Measurements from ENCODE around the gene SLC2A13.

Gene SLC2A13

GRCh38 chr12:39807043-39807442, 298.8 kb downstream of the SLC2A13 start:
- DNase-seq: peak; percentile 50
- no peaks in the 10 kb centered on the region for H3K27me3 ChIP-seq (ENCODE audit: insufficient read depth, low read depth, severe bottlenecking)
- TF ChIP-seq CTCF (IDR thresholded peaks at IDR 0.05; ENCODE audit: low read depth, low read length): peak; percentile 59
- no peak overlapping the region for H3K27ac ChIP-seq
- H3K4me3 ChIP-seq (ENCODE audit: low read depth, low read length): no peak overlapping the region
- H3K9me3 ChIP-seq (ENCODE audit: severe bottlenecking): no peaks in the 10 kb centered on the region
- no peaks in the 10 kb centered on the region for H3K36me3 ChIP-seq

GRCh38 chr12:39805651-39806050, 300.2 kb downstream of the SLC2A13 start:
- no peak overlapping the region for H3K27ac ChIP-seq
- no peaks in the 10 kb centered on the region for H3K27me3 ChIP-seq (ENCODE audit: insufficient read depth, low read depth, severe bottlenecking)
- no peak overlapping the region for H3K4me3 ChIP-seq (ENCODE audit: low read depth, low read length)
- DNase-seq: no peak
- TF ChIP-seq CTCF (IDR thresholded peaks at IDR 0.05; ENCODE audit: low read depth, low read length): no peak
- no peaks in the 10 kb centered on the region for H3K36me3 ChIP-seq
- H3K9me3 ChIP-seq (ENCODE audit: severe bottlenecking): no peaks in the 10 kb centered on the region

- Histone ChIP-seq H3K27ac (no peak overlapping the region), H3K36me3 (no peaks in the 10 kb centered on the region), H3K4me3 (ENCODE audit: low read depth, low read length) (no peak overlapping the region), H3K27me3 (ENCODE audit: insufficient read depth, low read depth, severe bottlenecking) (no peaks in the 10 kb centered on the region), H3K9me3 (ENCODE audit: severe bottlenecking) (no peaks in the 10 kb centered on the region)
- no peak for DNase-seq
- TF ChIP-seq CTCF (IDR thresholded peaks at IDR 0.05; ENCODE audit: low read depth, low read length): no peak
These were observed 301.0 kb downstream of the SLC2A13 start for GRCh38 chr12:39804898-39805297.

- no peak for TF ChIP-seq CTCF (IDR thresholded peaks at IDR 0.05; ENCODE audit: low read depth, low read length)
- Histone ChIP-seq H3K9me3 (ENCODE audit: severe bottlenecking) (no peaks in the 10 kb centered on the region), H3K36me3 (no peaks in the 10 kb centered on the region), H3K4me3 (ENCODE audit: low read depth, low read length) (no peak overlapping the region), H3K27me3 (ENCODE audit: insufficient read depth, low read depth, severe bottlenecking) (no peaks in the 10 kb centered on the region), H3K27ac (no peak overlapping the region)
- no peak for DNase-seq
These were observed 301.4 kb downstream of the SLC2A13 start for GRCh38 chr12:39804479-39804878.

GRCh38 chr12:39803151-39803550, 302.7 kb downstream of the SLC2A13 start:
- Histone ChIP-seq H3K4me3 (ENCODE audit: low read depth, low read length) (no peak overlapping the region), H3K9me3 (ENCODE audit: severe bottlenecking) (no peaks in the 10 kb centered on the region), H3K36me3 (no peaks in the 10 kb centered on the region), H3K27me3 (ENCODE audit: insufficient read depth, low read depth, severe bottlenecking) (no peaks in the 10 kb centered on the region), H3K27ac (no peak overlapping the region)
- DNase-seq: no peak
- no peak for TF ChIP-seq CTCF (IDR thresholded peaks at IDR 0.05; ENCODE audit: low read depth, low read length)

GRCh38 chr12:39798977-39799376, 306.9 kb downstream of the SLC2A13 start:
- no peak for DNase-seq
- H3K27me3 ChIP-seq (ENCODE audit: insufficient read depth, low read depth, severe bottlenecking): no peaks in the 10 kb centered on the region
- no peak overlapping the region for H3K4me3 ChIP-seq (ENCODE audit: low read depth, low read length)
- no peaks in the 10 kb centered on the region for H3K36me3 ChIP-seq
- no peaks in the 10 kb centered on the region for H3K9me3 ChIP-seq (ENCODE audit: severe bottlenecking)
- H3K27ac ChIP-seq: no peak overlapping the region
- TF ChIP-seq CTCF (IDR thresholded peaks at IDR 0.05; ENCODE audit: low read depth, low read length): no peak
